CD4-positive, alpha-beta T cell treated with Interleukin-12 subunit alpha and Interleukin-12 subunit beta, for 1 hour (primary cell): ENCODE results near the gene CADPS.

Source experiments
- DNase-seq: peaks from one replicate; pipeline ENCODE4 v3.0.0-alpha.2; 2020

CADPS gene

GRCh38 chr3:62368705-62369475 is 506.3 kb downstream of the CADPS start:
- DNase-seq = no peak

GRCh38 chr3:62368290-62368704 is 506.9 kb downstream of the CADPS start:
- DNase-seq = no peak

- no peak for DNase-seq
These were observed 507.4 kb downstream of the CADPS start for GRCh38 chr3:62367763-62368195.

- DNase-seq = no peak
These were observed 509.1 kb downstream of the CADPS start for GRCh38 chr3:62366126-62366484.

GRCh38 chr3:62365391-62366125 is 509.7 kb downstream of the CADPS start:
- DNase-seq = no peak

GRCh38 chr3:62364191-62364590 is 511.0 kb downstream of the CADPS start:
- no peak for DNase-seq

- DNase-seq = no peak
These were observed 511.9 kb downstream of the CADPS start for GRCh38 chr3:62363275-62363674.

GRCh38 chr3:62361824-62362223 is 513.4 kb downstream of the CADPS start:
- no peak for DNase-seq

- no peak for DNase-seq
These were observed 514.0 kb downstream of the CADPS start for GRCh38 chr3:62361261-62361660.

- DNase-seq = no peak
These were observed 515.7 kb downstream of the CADPS start for GRCh38 chr3:62359531-62359930.

GRCh38 chr3:62356356-62356755 is 518.9 kb downstream of the CADPS start:
- no peak for DNase-seq

GRCh38 chr3:62355703-62356102 is 519.5 kb downstream of the CADPS start:
- DNase-seq = no peak
